Chondrocyte (in vitro differentiated cells): Measurements from ENCODE around the gene AK3. TPM values are rescaled to one million over a fixed set of nuclear protein-coding genes. Genes with fewer than 3 reads are reported as not detected.
A peak's percentile ranks its signal among the peaks of the same experiment; 100 is the strongest.

Experiments used
- DNase-seq: peaks from one replicate; pipeline ENCODE4 v3.0.0; 2021; ENCODE audit warnings: mixed read lengths, low spot score
- H3K27ac Mint-ChIP-seq: one replicate; pipeline ENCODE4 v1.8.0; 2021; ENCODE audit warnings: mild to moderate bottlenecking, moderate library complexity, mixed read lengths; ENCODE audit not compliant: unreplicated experiment
- H3K27me3 Mint-ChIP-seq: 2 replicates; pipeline ENCODE4 v1.8.0; 2021; ENCODE audit warnings: low read depth, mixed read lengths
- H3K36me3 Mint-ChIP-seq: 2 replicates; pipeline ENCODE4 v1.8.0; 2021; ENCODE audit warnings: low read depth, mixed read lengths
- H3K4me1 Mint-ChIP-seq: 2 replicates; pipeline ENCODE4 v1.8.0; 2021; ENCODE audit warnings: low read depth, mild to moderate bottlenecking, mixed read lengths
- H3K4me3 Mint-ChIP-seq: one replicate; pipeline ENCODE4 v1.8.0; 2021; ENCODE audit warnings: mild to moderate bottlenecking, moderate library complexity, mixed read lengths; ENCODE audit not compliant: unreplicated experiment
- H3K9me3 Mint-ChIP-seq: 2 replicates; pipeline ENCODE4 v1.8.0; 2021; ENCODE audit warnings: low read depth, mixed read lengths
- CTCF ChIP-seq: fragments of 200-600 bp; sonication (generic); IDR thresholded peaks from 2 replicates; pipeline ENCODE4 v1.5.0; 2021; ENCODE audit warnings: antibody characterized with exemption, mild to moderate bottlenecking, moderate library complexity
- total RNA-seq: library from RNA; stranded (reverse); gene quantifications from 3 replicates; pipeline ENCODE4 v1.2.1, GENCODE V29; 2021

Gene AK3
- total RNA-seq, 1 donor from 2014 or later: 39.7 TPM

- H3K9me3 Mint-ChIP-seq: no peaks in the 10 kb centered on the region
- no peak for DNase-seq
- no peak for TF ChIP-seq CTCF
- no peak overlapping the region for H3K27ac Mint-ChIP-seq
- H3K4me1 Mint-ChIP-seq: peaks cover 15% of the 10 kb centered on the region
- no peaks in the 10 kb centered on the region for H3K27me3 Mint-ChIP-seq
- H3K4me3 Mint-ChIP-seq: no peak overlapping the region
- peaks cover 7% of the 10 kb centered on the region for H3K36me3 Mint-ChIP-seq
Observed at GRCh38 chr9:4690144-4690543, 50.9 kb downstream of the AK3 start.

- H3K9me3 Mint-ChIP-seq: no peaks in the 10 kb centered on the region
- peaks cover 15% of the 10 kb centered on the region for H3K4me1 Mint-ChIP-seq
- no peak for DNase-seq
- no peak overlapping the region for H3K27ac Mint-ChIP-seq
- no peak for TF ChIP-seq CTCF
- H3K27me3 Mint-ChIP-seq: no peaks in the 10 kb centered on the region
- no peak overlapping the region for H3K4me3 Mint-ChIP-seq
- peaks cover 11% of the 10 kb centered on the region for H3K36me3 Mint-ChIP-seq
Observed at GRCh38 chr9:4689687-4690104, 51.3 kb downstream of the AK3 start.

GRCh38 chr9:4689021-4689420 is 52.0 kb downstream of the AK3 start:
- H3K36me3 Mint-ChIP-seq: peaks cover 12% of the 10 kb centered on the region
- no peaks in the 10 kb centered on the region for H3K9me3 Mint-ChIP-seq
- H3K4me1 Mint-ChIP-seq: peaks cover 15% of the 10 kb centered on the region
- no peak for DNase-seq
- TF ChIP-seq CTCF: no peak
- no peaks in the 10 kb centered on the region for H3K27me3 Mint-ChIP-seq
- H3K4me3 Mint-ChIP-seq: no peak overlapping the region
- no peak overlapping the region for H3K27ac Mint-ChIP-seq

- H3K4me1 Mint-ChIP-seq: peaks cover 20% of the 10 kb centered on the region
- H3K27ac Mint-ChIP-seq: peak overlapping the region; percentile 36
- no peaks in the 10 kb centered on the region for H3K9me3 Mint-ChIP-seq
- no peaks in the 10 kb centered on the region for H3K27me3 Mint-ChIP-seq
- H3K4me3 Mint-ChIP-seq: no peak overlapping the region
- H3K36me3 Mint-ChIP-seq: peaks cover 10% of the 10 kb centered on the region
- TF ChIP-seq CTCF: no peak
- no peak for DNase-seq
Observed at GRCh38 chr9:4686584-4686983, 54.4 kb downstream of the AK3 start.

GRCh38 chr9:4686112-4686511 is 54.9 kb downstream of the AK3 start:
- H3K27ac Mint-ChIP-seq: peak overlapping the region; percentile 5
- H3K9me3 Mint-ChIP-seq: no peaks in the 10 kb centered on the region
- H3K4me1 Mint-ChIP-seq: peaks cover 20% of the 10 kb centered on the region
- H3K4me3 Mint-ChIP-seq: no peak overlapping the region
- H3K27me3 Mint-ChIP-seq: no peaks in the 10 kb centered on the region
- TF ChIP-seq CTCF: no peak
- peaks cover 10% of the 10 kb centered on the region for H3K36me3 Mint-ChIP-seq
- DNase-seq: no peak
